Mammary epithelial cell (primary cell): Measurements from ENCODE around the gene OR7G3.

Experiments
- CTCF ChIP-seq, 2 donors: IDR thresholded peaks in 1 of 2; conservative IDR thresholded peaks in 1 of 2; 2 replicates each; pipeline ENCODE4 v1.5.1; 2011 to 2012; ENCODE audit warnings: inconsistent platforms in 2 of 2, low read length in 2 of 2, mild to moderate bottlenecking in 2 of 2, control low read depth in 1 of 2, low read depth in 1 of 2; ENCODE audit not compliant: insufficient read depth in 1 of 2; ENCODE audit errors: extremely low read depth in 1 of 2
- EZH2 ChIP-seq: IDR thresholded peaks from 2 replicates; pipeline ENCODE4 v1.6.1; 2012; ENCODE audit warnings: low read length, inconsistent platforms, borderline replicate concordance

- TF ChIP-seq CTCF (conservative IDR thresholded peaks at IDR 0.05 in 1 of 2, IDR thresholded peaks at IDR 0.05 in 1 of 2; ENCODE audit: extremely low read depth in 1 of 2, insufficient read depth in 1 of 2, low read depth in 1 of 2, low read length in 2 of 2), result no peak
- no peak for TF ChIP-seq EZH2
These were observed 24.6 kb upstream of the OR7G3 start for GRCh38 chr19:9151367-9151766.
